Measurements from ENCODE around the gene FMO2. TPM values are rescaled to one million over a fixed set of nuclear protein-coding genes. Genes with fewer than 3 reads are reported as not detected.

The FMO2 gene
- total and polyA plus RNA-seq, 2 donors (not counting 1 experiment from before 2014, with no cell fraction given): 104 to 136 TPM

- peak in 1 of 2 donors; percentile 45 for DNase-seq (ENCODE audit: low read depth in 2 of 2)
- Histone ChIP-seq H2AFZ (ENCODE audit: low read length) (no peak overlapping the region), H3K36me3 (ENCODE audit: control insufficient read depth, insufficient read depth, low read length) (no peaks in the 10 kb centered on the region)
These were observed 4.4 kb upstream of the FMO2 start for GRCh38 chr1:171180670-171181069.

GRCh38 chr1:171188388-171189266 is 3.5 kb downstream of the FMO2 start:
- Histone ChIP-seq H3K4me3 (replicated peaks in 1 of 4; ENCODE audit: control extremely low read depth in 1 of 4, insufficient read depth in 1 of 4, low read depth in 3 of 4, low read length in 4 of 4) (peak overlapping the region in 1 of 4 experiments; percentile 61), H3K36me3 (ENCODE audit: control insufficient read depth, insufficient read depth, low read length) (no peaks in the 10 kb centered on the region), H4K20me1 (ENCODE audit: control insufficient read depth, extremely low read depth, insufficient read depth, low read length) (no peaks in the 10 kb centered on the region), H3K9ac (ENCODE audit: insufficient read depth, low read length) (no peak overlapping the region), H3K79me2 (ENCODE audit: control insufficient read depth, insufficient read depth, low read length) (no peaks in the 10 kb centered on the region), H3K4me2 (ENCODE audit: extremely low read depth, insufficient read depth, low read length) (no peak overlapping the region), H3K4me1 (ENCODE audit: control insufficient read depth, extremely low read depth, insufficient read depth, low read length) (no peaks in the 10 kb centered on the region), H3K9me3 (ENCODE audit: control insufficient read depth, insufficient read depth, low read depth, low read length) (no peaks in the 10 kb centered on the region), H2AFZ (ENCODE audit: low read length) (no peak overlapping the region), H3K27ac (ENCODE audit: insufficient read depth, low read length) (no peak overlapping the region), H3K27me3 (ENCODE audit: control insufficient read depth, insufficient read depth, low read length) (no peaks in the 10 kb centered on the region)
- peak; percentile 37 to 86 for DNase-seq (ENCODE audit: low read depth in 2 of 2)
- TF ChIP-seq EZH2 (IDR thresholded peaks at IDR 0.05; ENCODE audit: low read length, missing control alignments) (no peak), CTCF (conservative IDR thresholded peaks at IDR 0.05 in 1 of 2, IDR thresholded peaks at IDR 0.05 in 1 of 2; ENCODE audit: low read depth in 1 of 2, low read length in 2 of 2) (peak; percentile 88 to 89)

More at GRCh38 chr1:171180670-171181069, 4.4 kb upstream of the FMO2 start:
- Histone ChIP-seq H3K27me3 (ENCODE audit: control insufficient read depth, insufficient read depth, low read length) (no peaks in the 10 kb centered on the region), H3K4me3 (replicated peaks in 1 of 4; ENCODE audit: control extremely low read depth in 1 of 4, insufficient read depth in 1 of 4, low read depth in 3 of 4, low read length in 4 of 4) (no peak overlapping the region), H4K20me1 (ENCODE audit: control insufficient read depth, extremely low read depth, insufficient read depth, low read length) (no peaks in the 10 kb centered on the region), H3K9me3 (ENCODE audit: control insufficient read depth, insufficient read depth, low read depth, low read length) (no peaks in the 10 kb centered on the region), H3K9ac (ENCODE audit: insufficient read depth, low read length) (no peak overlapping the region), H3K79me2 (ENCODE audit: control insufficient read depth, insufficient read depth, low read length) (no peaks in the 10 kb centered on the region), H3K4me2 (ENCODE audit: extremely low read depth, insufficient read depth, low read length) (no peak overlapping the region), H3K4me1 (ENCODE audit: control insufficient read depth, extremely low read depth, insufficient read depth, low read length) (no peaks in the 10 kb centered on the region), H3K27ac (ENCODE audit: insufficient read depth, low read length) (no peak overlapping the region)
- TF ChIP-seq EZH2 (IDR thresholded peaks at IDR 0.05; ENCODE audit: low read length, missing control alignments): no peak
- TF ChIP-seq CTCF (conservative IDR thresholded peaks at IDR 0.05 in 1 of 2, IDR thresholded peaks at IDR 0.05 in 1 of 2; ENCODE audit: low read depth in 1 of 2, low read length in 2 of 2): no peak

- H3K79me2 ChIP-seq (ENCODE audit: control insufficient read depth, insufficient read depth, low read length): no peaks in the 10 kb centered on the region
- no peaks in the 10 kb centered on the region for H3K27me3 ChIP-seq (ENCODE audit: control insufficient read depth, insufficient read depth, low read length)
- no peaks in the 10 kb centered on the region for H3K36me3 ChIP-seq (ENCODE audit: control insufficient read depth, insufficient read depth, low read length)
- H3K4me2 ChIP-seq (ENCODE audit: extremely low read depth, insufficient read depth, low read length): no peak overlapping the region
- no peak overlapping the region for H2AFZ ChIP-seq (ENCODE audit: low read length)
- no peak overlapping the region for H3K27ac ChIP-seq (ENCODE audit: insufficient read depth, low read length)
- TF ChIP-seq CTCF (conservative IDR thresholded peaks at IDR 0.05 in 1 of 2, IDR thresholded peaks at IDR 0.05 in 1 of 2; ENCODE audit: low read depth in 1 of 2, low read length in 2 of 2) (no peak), EZH2 (IDR thresholded peaks at IDR 0.05; ENCODE audit: low read length, missing control alignments) (no peak)
- DNase-seq (ENCODE audit: low read depth in 2 of 2): peak in 1 of 2 donors; percentile 58
- no peaks in the 10 kb centered on the region for H4K20me1 ChIP-seq (ENCODE audit: control insufficient read depth, extremely low read depth, insufficient read depth, low read length)
- no peak overlapping the region for H3K9ac ChIP-seq (ENCODE audit: insufficient read depth, low read length)
- H3K9me3 ChIP-seq (ENCODE audit: control insufficient read depth, insufficient read depth, low read depth, low read length): no peaks in the 10 kb centered on the region
- H3K4me3 ChIP-seq (replicated peaks in 1 of 4; ENCODE audit: control extremely low read depth in 1 of 4, insufficient read depth in 1 of 4, low read depth in 3 of 4, low read length in 4 of 4): no peak overlapping the region
- H3K4me1 ChIP-seq (ENCODE audit: control insufficient read depth, extremely low read depth, insufficient read depth, low read length): no peaks in the 10 kb centered on the region
These were observed 6.9 kb downstream of the FMO2 start for GRCh38 chr1:171191992-171192391.
